Right lobe of liver (tissue), 4 donors: Measurements from ENCODE around the gene CD79B.

Experiments
- POLR2A ChIP-seq: fragments of 450-650 bp; IDR thresholded peaks from one replicate; pipeline ENCODE4 v1.6.1; 2017; ENCODE audit warnings: antibody characterized with exemption, mild to moderate bottlenecking
- TF ChIP-seq, protein P1 (sequence below), 4 donors: fragments of 200-600 bp in 3 of 4; fragments of 450-650 bp in 1 of 4; IDR thresholded peaks; one replicate each; pipeline versions ENCODE4 v1.5.1 to v1.8.0; 2016 to 2022; ENCODE audit warnings: antibody characterized with exemption in 4 of 4, mild to moderate bottlenecking in 2 of 4
- donor health status: DM: no; HTN: no; CAD: no.
- donor health status: DM: no; HTN: no; CAD: no.
- donor health status: DM: no; HTN: yes; CAD: no.

DNA sequence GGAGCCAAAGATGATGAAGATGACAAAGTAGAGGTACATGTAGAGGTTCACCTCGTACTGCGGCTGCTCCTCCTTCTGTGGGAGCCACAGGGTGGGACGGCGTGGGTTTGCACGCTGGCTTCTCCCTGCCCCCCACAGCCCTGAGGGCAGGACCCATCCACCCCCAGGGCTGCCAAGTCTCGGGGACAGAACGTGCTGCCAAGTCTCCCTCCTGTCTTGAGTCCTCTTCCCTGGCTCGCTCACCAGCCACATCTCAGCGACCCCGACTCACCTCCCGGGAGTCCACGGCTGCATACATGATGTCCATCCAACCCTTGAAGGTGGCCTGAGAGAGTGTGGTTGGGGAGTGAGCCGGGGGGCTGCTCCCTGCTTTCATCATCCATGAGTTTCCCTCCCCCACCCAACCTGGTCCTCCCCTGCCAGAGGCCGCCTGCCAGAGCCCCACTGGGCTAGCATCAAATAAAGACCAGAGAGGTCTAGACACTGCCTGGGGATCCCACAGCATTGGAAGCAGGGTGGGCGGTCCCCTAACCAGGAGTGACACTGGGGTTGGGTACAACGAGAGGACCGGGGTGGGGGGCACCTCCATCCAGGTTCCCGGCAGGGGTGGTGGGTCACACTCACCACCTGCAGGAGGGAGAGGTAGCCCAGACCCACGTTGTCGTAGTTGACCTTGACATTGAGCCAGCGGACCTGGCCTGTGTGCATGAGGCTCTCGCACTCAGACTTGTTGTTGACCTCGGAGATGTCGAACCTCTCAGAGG, 12.8 kb upstream of the CD79B start:
- TF ChIP-seq POLR2A: no peak
- TF ChIP-seq, protein P1, sequence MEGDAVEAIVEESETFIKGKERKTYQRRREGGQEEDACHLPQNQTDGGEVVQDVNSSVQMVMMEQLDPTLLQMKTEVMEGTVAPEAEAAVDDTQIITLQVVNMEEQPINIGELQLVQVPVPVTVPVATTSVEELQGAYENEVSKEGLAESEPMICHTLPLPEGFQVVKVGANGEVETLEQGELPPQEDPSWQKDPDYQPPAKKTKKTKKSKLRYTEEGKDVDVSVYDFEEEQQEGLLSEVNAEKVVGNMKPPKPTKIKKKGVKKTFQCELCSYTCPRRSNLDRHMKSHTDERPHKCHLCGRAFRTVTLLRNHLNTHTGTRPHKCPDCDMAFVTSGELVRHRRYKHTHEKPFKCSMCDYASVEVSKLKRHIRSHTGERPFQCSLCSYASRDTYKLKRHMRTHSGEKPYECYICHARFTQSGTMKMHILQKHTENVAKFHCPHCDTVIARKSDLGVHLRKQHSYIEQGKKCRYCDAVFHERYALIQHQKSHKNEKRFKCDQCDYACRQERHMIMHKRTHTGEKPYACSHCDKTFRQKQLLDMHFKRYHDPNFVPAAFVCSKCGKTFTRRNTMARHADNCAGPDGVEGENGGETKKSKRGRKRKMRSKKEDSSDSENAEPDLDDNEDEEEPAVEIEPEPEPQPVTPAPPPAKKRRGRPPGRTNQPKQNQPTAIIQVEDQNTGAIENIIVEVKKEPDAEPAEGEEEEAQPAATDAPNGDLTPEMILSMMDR (IDR thresholded peaks at IDR 0.05): no peak
